Urinary bladder (tissue), 4 donors: ENCODE results near the gene DDX42. TPM values are rescaled to one million over a fixed set of nuclear protein-coding genes. Genes with fewer than 3 reads are reported as not detected.
"Not testable (repeated sequence)": the region's sequence is repeated elsewhere in the genome, so short reads cannot be mapped to it uniquely, and the experiment has no call there.

Experiments
- DNase-seq: peaks from one replicate; pipeline ENCODE4 v3.0.0-alpha.2; 2015; ENCODE audit errors: extremely low spot score
- H3K27ac ChIP-seq: one replicate; pipeline ENCODE4 v1.5.1; 2013; ENCODE audit warnings: low read depth, mild to moderate bottlenecking, moderate library complexity
- H3K36me3 ChIP-seq: one replicate; pipeline ENCODE4 v1.6.1; 2013; ENCODE audit warnings: mild to moderate bottlenecking, moderate library complexity; ENCODE audit not compliant: insufficient read depth
- H3K4me1 ChIP-seq: one replicate; pipeline ENCODE4 v1.6.1; 2013; ENCODE audit warnings: mild to moderate bottlenecking, moderate library complexity; ENCODE audit not compliant: insufficient read depth
- H3K4me3 ChIP-seq: one replicate; pipeline ENCODE4 v1.5.1; 2013; ENCODE audit warnings: low read depth, low read length
- WGBS: extraction: QIAGEN DNeasy Blood & Tissue Kit; methylation state at CpG from one replicate; pipeline ENCODE4 v1.1.7; 2013; 5-methylcytosine and 5-hydroxymethylcytosine counted together
- polyA plus RNA-seq: library from polyadenylated mRNA; stranded (reverse); fragments of 200-250 nt; gene quantifications from one replicate; pipeline ENCODE4 v1.2.3, GENCODE V29; 2013
- total RNA-seq: library from RNA; depleted of rRNA; stranded (reverse); fragments of >200 nt; gene quantifications from one replicate; pipeline ENCODE4 v1.2.3, GENCODE V29; 2014
- donor health status: healthy with polysubstance abuse.
- donor health status: healthy.

Gene DDX42
- total and polyA plus RNA-seq, 2 donors = 67.3 to 138 TPM

GRCh38 chr17:63786971-63787711, 13.2 kb downstream of the DDX42 start:
- Histone ChIP-seq H3K36me3 (no peaks in the 10 kb centered on the region), H3K4me3 (no peak overlapping the region), H3K27ac (no peak overlapping the region), H3K4me1 (no peaks in the 10 kb centered on the region)
- DNase-seq = no peak
- 96% methylated on average over 13 of the region's 13 CpGs for WGBS

DNA sequence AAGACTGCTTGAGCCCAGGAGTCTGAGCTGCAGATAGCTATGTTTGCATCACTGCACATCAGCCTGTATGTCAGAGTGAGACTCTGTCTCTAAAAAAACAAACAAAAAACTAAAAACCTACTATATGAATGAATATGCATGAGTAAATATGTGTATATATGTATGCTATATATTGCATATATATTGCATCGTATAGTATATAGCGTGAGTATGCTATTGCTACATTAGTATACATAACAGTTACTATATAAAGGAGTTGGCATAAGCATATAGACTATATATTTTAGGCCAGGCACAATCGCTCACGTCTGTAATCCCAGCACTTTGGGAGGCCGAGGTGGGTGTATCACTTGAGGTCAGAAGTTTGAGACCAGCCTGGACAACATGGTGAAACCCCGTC, 16.1 kb downstream of the DDX42 start:
- DNase-seq = no peak
- Histone ChIP-seq H3K4me1 (no peaks in the 10 kb centered on the region), H3K4me3 (no peak overlapping the region), H3K27ac (no peak overlapping the region), H3K36me3 (no peaks in the 10 kb centered on the region)
- WGBS = 92% methylated on average over 6 of the region's 6 CpGs

DNA sequence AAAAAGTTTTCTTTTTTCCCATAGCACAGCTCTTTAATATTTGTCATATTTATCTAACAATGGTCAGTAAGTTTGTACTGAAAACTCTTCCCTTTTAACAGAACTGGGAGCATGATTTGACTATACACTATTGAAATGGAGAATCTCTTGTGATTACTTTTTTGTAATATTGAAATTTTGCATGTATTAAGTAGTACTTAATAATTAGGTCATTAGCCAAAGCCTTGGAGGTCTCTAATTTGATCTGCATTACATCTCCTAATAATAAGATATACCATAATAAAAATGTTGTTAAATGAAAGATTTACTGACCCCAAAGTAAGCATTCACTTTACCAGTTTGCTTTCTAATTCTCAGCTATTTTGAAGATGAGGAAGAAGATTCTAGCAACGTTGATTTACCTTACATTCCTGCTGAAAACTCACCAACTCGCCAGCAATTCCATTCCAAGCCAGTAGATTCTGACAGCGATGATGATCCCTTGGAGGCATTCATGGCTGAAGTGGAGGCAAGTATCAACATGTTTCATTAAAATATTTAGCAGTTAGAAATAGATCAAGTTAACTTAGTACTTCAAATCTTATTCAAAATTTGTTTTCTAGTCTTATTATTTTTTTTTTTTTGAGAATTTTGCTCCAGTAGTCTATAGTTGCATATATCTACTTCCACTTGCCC, 18.2 kb downstream of the DDX42 start:
- peaks cover 2% of the 10 kb centered on the region for H3K36me3 ChIP-seq
- DNase-seq = no peak
- no peak overlapping the region for H3K27ac ChIP-seq
- 81% methylated on average over 3 of the region's 3 CpGs for WGBS
- no peaks in the 10 kb centered on the region for H3K4me1 ChIP-seq
- H3K4me3 ChIP-seq = no peak overlapping the region

DNA sequence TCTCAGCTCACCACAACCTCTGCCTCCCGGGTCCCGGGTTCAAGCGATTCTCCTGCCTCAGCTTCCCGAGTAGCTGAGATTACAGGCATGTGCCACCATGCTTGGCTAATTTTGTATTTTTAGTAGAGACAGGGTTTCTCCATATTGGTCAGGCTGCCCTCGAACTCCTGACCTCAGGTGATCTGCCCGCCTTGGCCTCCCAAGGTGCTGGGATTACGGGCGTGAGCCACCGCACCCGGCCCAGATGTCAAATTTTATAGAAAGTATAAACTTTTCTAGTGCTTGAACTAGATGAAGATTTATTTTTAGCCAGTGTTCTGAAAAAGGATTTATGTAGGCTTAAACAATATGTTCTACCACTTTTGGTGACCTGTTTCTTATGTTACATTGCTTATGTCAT, 22.4 kb downstream of the DDX42 start:
- H3K36me3 ChIP-seq = peaks cover 15% of the 10 kb centered on the region
- not testable (repeated sequence) for H3K27ac ChIP-seq, H3K4me1 ChIP-seq, DNase-seq, H3K4me3 ChIP-seq
- WGBS = 94% methylated on average over 10 of the region's 10 CpGs

GRCh38 chr17:63798572-63799106, 24.7 kb downstream of the DDX42 start:
- Histone ChIP-seq H3K27ac (no peak overlapping the region), H3K36me3 (peaks cover 21% of the 10 kb centered on the region), H3K4me1 (no peaks in the 10 kb centered on the region), H3K4me3 (no peak overlapping the region)
- 83% methylated on average over 3 of the region's 3 CpGs for WGBS
- DNase-seq = no peak

- Histone ChIP-seq H3K4me3 (no peak overlapping the region), H3K27ac (no peak overlapping the region), H3K36me3 (peaks cover 20% of the 10 kb centered on the region), H3K4me1 (no peaks in the 10 kb centered on the region)
- whole genome bisulfite sequencing = 98% methylated on average over 1 of the region's 1 CpG
- no peak for DNase-seq
These were observed 26.8 kb downstream of the DDX42 start for GRCh38 chr17:63800783-63801182.

DNA sequence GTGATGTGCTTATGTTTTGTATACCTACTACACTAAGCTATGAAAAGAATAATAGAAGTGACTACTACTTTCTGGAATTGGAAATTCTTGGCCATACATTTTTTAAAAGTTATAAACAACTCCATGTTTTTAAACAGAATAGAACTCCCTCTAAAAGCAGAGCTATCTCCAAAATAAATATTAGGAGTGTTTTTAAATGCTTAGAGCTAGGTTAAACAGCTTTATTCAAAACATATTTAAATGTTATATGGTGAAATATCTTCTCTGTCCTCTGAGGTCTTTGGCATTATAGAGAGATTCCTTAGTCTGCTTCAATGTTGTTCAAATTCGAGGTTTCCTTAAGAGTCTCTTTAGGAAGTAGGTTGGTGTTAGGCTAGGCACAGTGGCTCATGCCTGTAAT, 30.4 kb downstream of the DDX42 start:
- peaks cover 22% of the 10 kb centered on the region for H3K36me3 ChIP-seq
- no peak overlapping the region for H3K4me3 ChIP-seq
- no peak for DNase-seq
- 99% methylated on average over 1 of the region's 1 CpG for WGBS
- no peaks in the 10 kb centered on the region for H3K4me1 ChIP-seq
- no peak overlapping the region for H3K27ac ChIP-seq

GRCh38 chr17:63805591-63805990, 31.6 kb downstream of the DDX42 start:
- Histone ChIP-seq H3K4me3 (no peak overlapping the region), H3K27ac (no peak overlapping the region), H3K36me3 (peaks cover 20% of the 10 kb centered on the region), H3K4me1 (no peaks in the 10 kb centered on the region)
- 74% methylated on average over 2 of the region's 2 CpGs for WGBS
- DNase-seq = no peak

DNA sequence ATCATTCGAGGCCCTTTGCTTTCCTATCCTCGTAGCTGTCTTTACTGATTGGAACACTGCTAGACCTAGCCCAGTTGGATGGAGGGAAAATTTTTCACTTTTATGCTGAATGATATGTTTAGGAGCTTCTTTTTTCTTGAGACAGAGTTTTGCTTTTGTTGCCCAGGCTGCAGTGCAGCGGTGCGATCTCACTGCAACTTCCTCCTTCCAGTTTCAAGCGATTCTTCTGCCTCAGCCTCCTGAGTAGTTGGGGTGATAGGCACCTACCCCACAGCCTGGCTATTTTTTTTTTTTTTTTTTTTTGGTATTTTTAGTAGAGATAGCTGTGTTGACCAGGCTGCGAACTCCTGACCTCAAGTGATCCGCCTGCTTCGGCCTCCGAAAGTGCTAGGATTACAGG, 36.0 kb downstream of the DDX42 start:
- 94% methylated on average over 9 of the region's 9 CpGs for whole genome bisulfite sequencing
- no peak overlapping the region for H3K27ac ChIP-seq
- DNase-seq = no peak
- H3K4me3 ChIP-seq = no peak overlapping the region
- H3K36me3 ChIP-seq = peaks cover 17% of the 10 kb centered on the region
- H3K4me1 ChIP-seq = no peaks in the 10 kb centered on the region

- Histone ChIP-seq H3K36me3 (peaks cover 15% of the 10 kb centered on the region), H3K4me3 (no peak overlapping the region), H3K27ac (no peak overlapping the region), H3K4me1 (no peaks in the 10 kb centered on the region)
- no peak for DNase-seq
- 93% methylated on average over 2 of the region's 2 CpGs for WGBS
These were observed 42.2 kb downstream of the DDX42 start for GRCh38 chr17:63816123-63816522.

DNA sequence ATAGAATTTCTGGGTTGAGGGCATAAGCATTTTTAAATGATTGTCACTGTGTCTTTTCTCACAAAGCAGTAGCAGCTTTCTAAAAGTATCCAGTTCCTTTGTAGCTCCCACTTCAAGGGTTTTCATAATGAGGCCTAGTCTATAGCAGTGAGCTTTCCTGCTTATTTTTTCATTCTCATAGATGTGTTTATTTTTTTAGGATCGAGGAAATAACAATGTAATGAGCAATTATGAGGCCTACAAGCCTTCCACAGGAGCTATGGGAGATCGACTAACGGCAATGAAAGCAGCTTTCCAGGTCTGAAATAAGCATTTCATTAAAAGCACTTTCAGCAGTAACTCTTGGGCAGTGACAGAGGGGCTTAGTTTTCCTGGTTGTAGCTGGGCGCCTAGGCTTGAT, 42.7 kb downstream of the DDX42 start:
- H3K36me3 ChIP-seq = peaks cover 11% of the 10 kb centered on the region
- H3K27ac ChIP-seq = no peak overlapping the region
- 91% methylated on average over 4 of the region's 4 CpGs for WGBS
- no peak overlapping the region for H3K4me3 ChIP-seq
- no peaks in the 10 kb centered on the region for H3K4me1 ChIP-seq
- no peak for DNase-seq

DNA sequence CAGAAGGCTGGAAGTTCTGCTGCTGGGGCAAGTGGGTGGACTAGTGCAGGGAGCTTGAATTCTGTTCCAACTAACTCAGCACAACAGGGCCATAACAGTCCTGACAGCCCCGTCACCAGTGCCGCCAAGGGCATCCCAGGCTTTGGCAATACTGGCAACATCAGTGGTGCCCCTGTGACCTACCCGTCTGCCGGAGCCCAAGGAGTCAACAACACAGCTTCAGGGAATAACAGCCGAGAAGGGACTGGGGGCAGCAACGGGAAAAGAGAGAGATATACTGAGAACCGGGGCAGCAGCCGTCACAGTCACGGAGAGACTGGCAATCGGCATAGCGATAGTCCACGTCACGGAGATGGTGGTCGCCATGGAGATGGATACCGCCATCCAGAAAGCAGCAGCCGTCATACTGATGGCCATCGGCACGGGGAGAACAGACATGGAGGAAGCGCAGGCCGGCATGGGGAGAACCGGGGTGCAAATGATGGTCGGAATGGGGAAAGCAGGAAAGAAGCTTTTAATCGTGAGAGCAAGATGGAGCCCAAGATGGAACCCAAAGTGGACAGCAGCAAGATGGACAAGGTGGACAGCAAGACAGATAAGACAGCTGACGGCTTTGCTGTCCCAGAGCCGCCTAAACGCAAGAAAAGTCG, 43.9 kb downstream of the DDX42 start:
- 93% methylated on average over 27 of the region's 27 CpGs for WGBS
- H3K4me3 ChIP-seq = no peak overlapping the region
- no peaks in the 10 kb centered on the region for H3K4me1 ChIP-seq
- H3K36me3 ChIP-seq = peaks cover 10% of the 10 kb centered on the region
- DNase-seq = no peak
- no peak overlapping the region for H3K27ac ChIP-seq

GRCh38 chr17:63819131-63819530, 45.2 kb downstream of the DDX42 start:
- 68% methylated on average over 6 of the region's 6 CpGs for WGBS
- DNase-seq = no peak
- Histone ChIP-seq H3K4me1 (no peaks in the 10 kb centered on the region), H3K4me3 (no peak overlapping the region), H3K36me3 (peaks cover 10% of the 10 kb centered on the region), H3K27ac (no peak overlapping the region)
